PFSK-1 (cell line): ENCODE results near the gene DPH6. TPM values are rescaled to one million over a fixed set of nuclear protein-coding genes. Genes with fewer than 3 reads are reported as not detected.

Source experiments
- FOXP2 ChIP-seq: optimal IDR thresholded peaks from 2 replicates; pipeline ENCODE3; 2011; ENCODE audit warnings: borderline replicate concordance, control low read depth, inconsistent platforms; ENCODE audit not compliant: insufficient read depth; ENCODE audit errors: extremely low read length, extremely low read depth
- POLR2AphosphoS5 ChIP-seq: IDR thresholded peaks from 2 replicates; pipeline ENCODE4 v1.6.1; 2012; ENCODE audit warnings: low read depth, mild to moderate bottlenecking, control low read depth, low read length, moderate library complexity
- SIN3A ChIP-seq: IDR thresholded peaks from 2 replicates; pipeline ENCODE4 v1.6.1; 2012; ENCODE audit warnings: mild to moderate bottlenecking, low read length, moderate library complexity, borderline replicate concordance; ENCODE audit not compliant: insufficient read depth
- TAF1 ChIP-seq: IDR thresholded peaks from 2 replicates; pipeline ENCODE4 v1.6.1; 2012; ENCODE audit warnings: low read length, control low read depth, borderline replicate concordance; ENCODE audit not compliant: insufficient read depth
- polyA plus RNA-seq: library from polyadenylated mRNA; unstranded; fragments of >200 nt; gene quantifications from one replicate; pipeline ENCODE4 v1.2.1, GENCODE V29; 2012; ENCODE audit warnings: low read depth, missing spikeins; ENCODE audit not compliant: insufficient read length
- TF ChIP-seq, protein P1 (sequence below), 2 experiments: IDR thresholded peaks; 2 replicates each; pipeline versions ENCODE4 v1.6.1 to v1.8.0; 2011 to 2012; ENCODE audit warnings: low read depth in 2 of 2, low read length in 2 of 2, control low read depth in 1 of 2, inconsistent platforms in 1 of 2, mild to moderate bottlenecking in 1 of 2, moderate library complexity in 1 of 2; ENCODE audit not compliant: insufficient read depth in 1 of 2

The DPH6 gene
- 11.2 TPM for polyA plus RNA-seq

- peak; percentile 70 for TF ChIP-seq FOXP2
- TF ChIP-seq TAF1, result peak; percentile 63; the same call in 1 of the 2 replicates
- TF ChIP-seq SIN3A, result no peak; the same call in 1 of the 2 replicates
- peak; percentile 66 for TF ChIP-seq POLR2AphosphoS5
- TF ChIP-seq, protein P1, sequence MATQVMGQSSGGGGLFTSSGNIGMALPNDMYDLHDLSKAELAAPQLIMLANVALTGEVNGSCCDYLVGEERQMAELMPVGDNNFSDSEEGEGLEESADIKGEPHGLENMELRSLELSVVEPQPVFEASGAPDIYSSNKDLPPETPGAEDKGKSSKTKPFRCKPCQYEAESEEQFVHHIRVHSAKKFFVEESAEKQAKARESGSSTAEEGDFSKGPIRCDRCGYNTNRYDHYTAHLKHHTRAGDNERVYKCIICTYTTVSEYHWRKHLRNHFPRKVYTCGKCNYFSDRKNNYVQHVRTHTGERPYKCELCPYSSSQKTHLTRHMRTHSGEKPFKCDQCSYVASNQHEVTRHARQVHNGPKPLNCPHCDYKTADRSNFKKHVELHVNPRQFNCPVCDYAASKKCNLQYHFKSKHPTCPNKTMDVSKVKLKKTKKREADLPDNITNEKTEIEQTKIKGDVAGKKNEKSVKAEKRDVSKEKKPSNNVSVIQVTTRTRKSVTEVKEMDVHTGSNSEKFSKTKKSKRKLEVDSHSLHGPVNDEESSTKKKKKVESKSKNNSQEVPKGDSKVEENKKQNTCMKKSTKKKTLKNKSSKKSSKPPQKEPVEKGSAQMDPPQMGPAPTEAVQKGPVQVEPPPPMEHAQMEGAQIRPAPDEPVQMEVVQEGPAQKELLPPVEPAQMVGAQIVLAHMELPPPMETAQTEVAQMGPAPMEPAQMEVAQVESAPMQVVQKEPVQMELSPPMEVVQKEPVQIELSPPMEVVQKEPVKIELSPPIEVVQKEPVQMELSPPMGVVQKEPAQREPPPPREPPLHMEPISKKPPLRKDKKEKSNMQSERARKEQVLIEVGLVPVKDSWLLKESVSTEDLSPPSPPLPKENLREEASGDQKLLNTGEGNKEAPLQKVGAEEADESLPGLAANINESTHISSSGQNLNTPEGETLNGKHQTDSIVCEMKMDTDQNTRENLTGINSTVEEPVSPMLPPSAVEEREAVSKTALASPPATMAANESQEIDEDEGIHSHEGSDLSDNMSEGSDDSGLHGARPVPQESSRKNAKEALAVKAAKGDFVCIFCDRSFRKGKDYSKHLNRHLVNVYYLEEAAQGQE (IDR thresholded peaks at IDR 0.05; ENCODE audit: insufficient read depth in 1 of 2, low read depth in 2 of 2, low read length in 2 of 2), result no peak
Measured at GRCh38 chr15:35545824-35546510, at the start of gene DPH6. Gene DPH6 (minus strand): TSS chr15:35546165. CDS start chr15:35546141, 24 bp downstream.

- TF ChIP-seq, protein P1 (IDR thresholded peaks at IDR 0.05; ENCODE audit: insufficient read depth in 1 of 2, low read depth in 2 of 2, low read length in 2 of 2), result no peak
- no peak for TF ChIP-seq TAF1
- TF ChIP-seq FOXP2, result no peak
- no peak for TF ChIP-seq POLR2AphosphoS5
Measured at GRCh38 chr15:35595656-35596055, 49.7 kb upstream of the DPH6 start.

DNA sequence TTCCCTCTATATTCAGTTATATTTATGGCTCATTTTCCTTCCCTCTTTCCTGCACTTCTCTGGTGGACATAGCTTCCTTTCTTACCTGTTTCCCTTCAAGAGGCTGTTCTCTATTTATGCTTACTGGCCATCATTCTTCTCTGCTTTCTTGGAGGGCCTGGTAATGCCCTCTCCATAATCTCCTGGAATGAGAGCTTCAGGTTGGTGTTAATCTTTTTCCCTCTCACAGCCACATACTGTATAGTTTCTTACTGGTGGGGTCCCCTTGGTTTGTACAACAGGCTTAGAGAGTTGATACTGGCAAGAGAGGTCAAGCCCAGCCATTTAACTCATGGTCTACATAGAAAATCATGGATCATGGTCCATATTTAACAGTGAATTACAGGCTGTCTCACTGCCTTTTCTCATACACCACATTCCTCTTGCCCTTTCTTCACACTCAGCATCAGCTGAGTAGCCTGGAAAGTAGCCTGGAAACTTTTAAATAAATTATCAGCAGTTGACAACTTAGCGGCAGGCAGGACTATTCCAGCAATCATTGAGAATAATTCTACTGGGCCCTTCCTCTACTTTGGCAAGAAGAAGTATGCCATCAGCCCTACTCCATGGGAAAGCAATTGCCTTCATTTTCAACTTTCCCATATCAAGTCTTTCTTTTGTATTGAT, 38.0 kb upstream of the DPH6 start:
- no peak for TF ChIP-seq SIN3A
- no peak for TF ChIP-seq TAF1
- TF ChIP-seq POLR2AphosphoS5, result no peak
- TF ChIP-seq FOXP2, result no peak
- TF ChIP-seq, protein P1 (IDR thresholded peaks at IDR 0.05; ENCODE audit: insufficient read depth in 1 of 2, low read depth in 2 of 2, low read length in 2 of 2), result no peak

DNA sequence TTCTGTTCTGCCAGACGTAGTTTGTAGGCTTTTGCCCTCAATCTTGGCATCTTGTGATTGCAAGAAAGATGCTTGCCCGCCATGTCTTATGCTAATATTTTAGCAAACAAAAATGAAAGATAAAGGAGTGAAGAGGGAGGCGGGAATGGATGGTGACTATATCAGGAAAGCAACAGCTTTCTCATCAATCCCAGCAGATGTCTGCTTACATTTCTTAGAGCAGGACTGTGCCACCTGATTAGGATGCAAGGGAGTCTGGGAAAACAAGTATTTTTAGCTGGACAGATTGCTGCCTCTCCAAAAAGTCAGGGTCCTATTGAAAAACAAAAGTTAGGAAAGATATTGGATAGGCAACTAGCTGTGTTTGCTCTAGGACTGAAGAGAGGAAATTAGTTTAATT, 34.6 kb upstream of the DPH6 start:
- TF ChIP-seq POLR2AphosphoS5 (no peak), TAF1 (no peak), FOXP2 (no peak), SIN3A (no peak)
- TF ChIP-seq, protein P1 (IDR thresholded peaks at IDR 0.05; ENCODE audit: insufficient read depth in 1 of 2, low read depth in 2 of 2, low read length in 2 of 2), result no peak
